ENCODE data around the gene ITM2C.

DNA sequence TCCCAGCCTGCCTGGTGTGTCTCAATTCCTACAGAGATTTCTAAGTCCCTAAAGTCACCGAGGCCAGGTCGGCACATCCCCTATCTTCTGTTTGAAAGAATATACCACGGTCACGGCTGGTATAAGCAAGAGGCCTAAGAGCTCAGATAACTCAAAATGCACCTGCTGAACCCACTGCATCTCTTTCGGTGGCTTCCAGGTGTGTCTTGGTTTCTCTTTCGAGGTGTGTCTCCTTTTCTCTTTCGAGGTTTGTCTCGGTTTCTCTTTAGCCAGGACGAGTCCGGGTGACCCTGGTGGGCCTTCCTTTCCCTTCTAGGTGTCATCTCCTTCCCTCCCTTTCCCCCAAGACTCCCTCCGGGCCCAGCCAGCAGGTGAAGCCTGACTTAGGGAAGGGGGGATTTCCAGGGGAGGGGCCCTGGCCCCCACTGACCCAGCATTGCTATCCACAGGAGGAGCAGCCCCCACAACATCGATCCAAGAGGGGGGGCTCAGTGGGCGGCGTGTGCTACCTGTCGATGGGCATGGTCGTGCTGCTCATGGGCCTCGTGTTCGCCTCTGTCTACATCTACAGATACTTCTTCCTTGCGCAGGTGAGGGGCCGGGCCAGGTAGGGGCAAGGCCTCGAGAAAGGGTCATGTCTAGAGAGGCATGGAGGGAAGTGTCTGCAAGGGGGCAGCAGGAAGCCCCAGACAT, 8.4 kb downstream of the ITM2C start:
- no peak for TF ChIP-seq POLR2A (IDR thresholded peaks at IDR 0.05; ENCODE audit: low read length)
- TF ChIP-seq GATA1 (IDR thresholded peaks at IDR 0.05; ENCODE audit: low read depth, low read length): no peak

Data from erythroblast (primary cell).